Right ventricle myocardium inferior (tissue), 1 donor: ENCODE results near the gene PPP2R5E. TPM values are rescaled to one million over a fixed set of nuclear protein-coding genes. Genes with fewer than 3 reads are reported as not detected.
A peak's percentile ranks its signal among the peaks of the same experiment; 100 is the strongest.
"Not testable (repeated sequence)": the region's sequence is repeated elsewhere in the genome, so short reads cannot be mapped to it uniquely, and the experiment has no call there.

Source experiments
- ATAC-seq: fragments of 200-7000 bp; cut with Tn5 transposase; one replicate; pipeline ENCODE4 v1.9.1; 2020; ENCODE audit warnings: mild to moderate bottlenecking, moderate library complexity
- DNase-seq: peaks from one replicate; pipeline ENCODE4 v3.0.0; 2021; ENCODE audit errors: missing footprints
- intact Hi-C: fragments of 100-400 bp; cut with DNase I; formaldehyde crosslinking; loops from one replicate; pipeline ENCODE4 v1.11.0; 2022
- long read RNA-seq: library from polyadenylated mRNA; unstranded; transcript quantifications from one replicate; pipeline ENCODE4 v2.0.0, GENCODE V29; 2021
- total RNA-seq: library from RNA; stranded (reverse); fragmentation: NEBNext Ultra II Directional; extraction: Animal tissue kit (Norgen Biotek cat#: 25700); gene quantifications from one replicate; pipeline ENCODE4 v1.2.1, GENCODE V29; 2021
- donor health status: DM: no; HTN: yes; CAD: no; lungs with severe emphysema.

Gene PPP2R5E
- 36.3 TPM for total RNA-seq
- long read RNA-seq, full-length matches to known transcripts, result 37 of 48 reads
- long read RNA-seq, partial matches to known transcripts, result 0 of 48 reads
- long read RNA-seq, other reads (novel, unspliced or antisense), result 11 of 48 reads

- peak; percentile 99 for DNase-seq
- ATAC-seq, result peak; percentile 99
- intact Hi-C loops, result loop anchor here (1.0 to 5.0 kb wide), 4 partner anchors 46 to 155 kb away; no protein-coding TSS in a partner anchor
Measured at GRCh38 chr14:63543000-63543825, at the start of gene PPP2R5E. TSS of gene PPP2R5E (minus strand) at chr14:63543377. CDS start at chr14:63539685, 3,692 bp downstream.

DNA sequence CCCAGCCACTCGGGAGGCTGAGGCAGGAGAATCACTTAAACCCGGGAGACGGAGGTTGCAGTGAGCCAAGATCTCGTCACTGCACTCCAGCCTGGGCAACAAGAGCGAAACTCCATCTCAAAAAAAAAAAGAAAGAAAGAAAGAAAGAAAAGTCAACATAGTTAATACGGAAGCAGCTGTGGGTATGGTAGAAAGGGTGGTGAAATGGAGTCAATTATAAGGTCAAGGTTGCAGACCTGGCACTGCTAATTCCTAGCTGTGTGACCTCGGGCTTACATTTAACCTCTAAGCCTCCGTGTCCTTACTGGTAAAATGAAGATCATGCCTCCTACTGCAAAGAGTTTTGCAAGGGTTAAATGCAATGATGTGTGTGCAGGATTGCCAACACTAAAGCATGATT lies 39.9 kb upstream of the PPP2R5E start:
- ATAC-seq, DNase-seq, intact Hi-C loops: not testable (repeated sequence)

- intact Hi-C loops, result no loop called here
- DNase-seq, result no peak
- no peak for ATAC-seq
Measured at GRCh38 chr14:63581491-63581890, 38.3 kb upstream of the PPP2R5E start.

GRCh38 chr14:63578300-63578699 lies 35.1 kb upstream of the PPP2R5E start:
- ATAC-seq (no peak), DNase-seq (no peak)
- intact Hi-C loops, result no loop called here

DNA sequence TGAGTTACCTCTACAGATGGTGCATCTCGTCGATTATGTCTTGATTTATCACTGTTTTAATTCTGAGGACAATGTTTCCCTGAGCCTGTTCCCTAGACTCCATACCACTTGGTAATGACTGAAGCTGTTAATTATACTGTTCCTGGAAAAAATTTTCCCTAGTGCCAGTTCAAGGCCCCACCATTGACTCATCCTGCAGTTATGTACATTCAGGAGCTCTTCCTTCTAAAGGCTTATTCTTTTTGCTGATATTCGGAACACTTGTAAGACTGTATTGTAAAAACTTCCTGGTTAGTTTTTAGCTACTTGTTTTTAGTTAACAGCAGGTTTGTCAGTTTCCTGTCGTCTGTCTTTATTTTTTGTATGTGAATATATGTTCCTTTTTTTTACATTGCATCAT lies 30.4 kb upstream of the PPP2R5E start:
- ATAC-seq, result no peak

DNA sequence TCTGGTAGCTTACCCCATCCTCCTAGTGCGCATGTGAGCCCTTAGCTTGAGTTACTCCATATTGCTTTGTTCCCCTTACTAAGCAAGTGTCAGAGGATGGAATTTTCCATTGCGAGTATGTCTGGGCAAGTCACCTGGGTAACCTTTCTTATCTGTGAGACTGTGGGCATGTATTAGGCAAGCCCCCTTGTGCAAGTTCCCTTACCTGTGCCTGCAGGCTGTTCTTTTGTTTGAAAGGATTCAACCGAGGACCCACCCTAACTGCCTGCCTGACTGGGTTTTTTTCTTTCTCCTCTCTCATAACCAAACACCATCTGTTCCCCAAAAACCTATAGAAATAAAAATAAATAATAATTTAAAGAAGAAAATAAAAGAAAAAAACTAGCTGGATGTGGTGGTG lies 22.3 kb upstream of the PPP2R5E start:
- intact Hi-C loops, result no loop called here
- no peak for DNase-seq
- no peak for ATAC-seq

More for the DNA sequence above, 30.4 kb upstream of the PPP2R5E start:
- DNase-seq, result no peak
- intact Hi-C loops, result no loop called here

GRCh38 chr14:63564318-63564717 lies 21.1 kb upstream of the PPP2R5E start:
- ATAC-seq (peak; percentile 52), DNase-seq (no peak)

DNA sequence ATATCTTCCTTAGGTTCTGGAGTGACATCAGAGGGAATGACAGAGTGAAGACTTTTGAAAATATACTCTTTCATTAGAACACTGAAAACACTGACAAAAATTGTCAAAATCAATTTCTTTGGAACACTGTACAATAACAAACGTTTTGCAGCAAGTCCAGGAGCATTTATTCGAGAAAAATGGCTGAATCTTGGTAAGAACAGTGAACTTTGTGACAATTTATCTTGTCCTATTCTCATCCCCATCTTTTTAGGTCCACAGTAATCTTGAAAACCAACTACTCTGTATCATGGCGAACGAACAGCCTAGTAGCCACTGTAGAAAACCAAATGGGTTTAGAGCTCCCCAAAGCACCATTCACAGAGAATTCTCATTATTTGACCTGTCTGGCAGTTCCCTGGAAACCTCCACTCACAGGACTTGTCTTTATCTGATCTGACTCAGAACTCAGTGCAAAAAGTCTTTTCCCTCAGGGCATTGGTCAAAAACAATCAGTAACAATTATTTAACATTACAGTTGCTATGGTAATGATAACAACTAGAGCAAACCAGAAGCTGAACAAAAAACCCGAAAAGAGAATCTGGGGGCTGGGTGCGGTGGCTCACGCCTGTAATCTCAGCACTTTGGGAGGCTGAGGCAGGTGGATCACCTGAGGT lies 20.3 kb upstream of the PPP2R5E start:
- ATAC-seq (no peak), DNase-seq (no peak)
- intact Hi-C loops, result no loop called here

More at GRCh38 chr14:63564318-63564717, 21.1 kb upstream of the PPP2R5E start:
- intact Hi-C loops, result no loop called here

- intact Hi-C loops, result no loop called here
- ATAC-seq (no peak), DNase-seq (no peak)
Measured at GRCh38 chr14:63562405-63562804, 19.2 kb upstream of the PPP2R5E start.

DNA sequence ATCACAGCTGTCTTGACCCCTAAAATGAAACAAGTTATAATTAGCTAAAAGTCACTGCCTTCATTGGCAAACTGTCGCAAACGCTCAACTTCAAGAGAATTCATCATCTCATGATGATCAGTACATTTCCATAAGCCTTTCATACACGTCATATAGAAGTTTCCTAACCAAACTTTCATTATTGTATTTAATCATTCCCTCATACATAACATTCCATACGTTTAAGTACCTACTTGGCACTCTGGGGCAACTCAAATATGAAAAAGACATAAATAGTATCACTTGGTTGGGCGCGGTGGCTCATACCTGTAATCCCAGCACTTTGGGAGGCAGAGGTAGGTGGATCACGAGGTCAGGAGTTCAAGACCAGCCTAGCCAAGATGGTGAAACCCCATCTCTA lies 12.4 kb upstream of the PPP2R5E start:
- no peak for DNase-seq
- intact Hi-C loops, result no loop called here
- ATAC-seq, result no peak

- intact Hi-C loops, result no loop called here
- DNase-seq (no peak), ATAC-seq (no peak)
Measured at GRCh38 chr14:63551332-63551731, 8.2 kb upstream of the PPP2R5E start.

GRCh38 chr14:63547798-63548335 lies 4.7 kb upstream of the PPP2R5E start:
- DNase-seq (no peak), ATAC-seq (no peak)
- intact Hi-C loops, result no loop called here

GRCh38 chr14:63545431-63545830 lies 2.3 kb upstream of the PPP2R5E start:
- DNase-seq (no peak), ATAC-seq (no peak)
- intact Hi-C loops, result no loop called here

DNA sequence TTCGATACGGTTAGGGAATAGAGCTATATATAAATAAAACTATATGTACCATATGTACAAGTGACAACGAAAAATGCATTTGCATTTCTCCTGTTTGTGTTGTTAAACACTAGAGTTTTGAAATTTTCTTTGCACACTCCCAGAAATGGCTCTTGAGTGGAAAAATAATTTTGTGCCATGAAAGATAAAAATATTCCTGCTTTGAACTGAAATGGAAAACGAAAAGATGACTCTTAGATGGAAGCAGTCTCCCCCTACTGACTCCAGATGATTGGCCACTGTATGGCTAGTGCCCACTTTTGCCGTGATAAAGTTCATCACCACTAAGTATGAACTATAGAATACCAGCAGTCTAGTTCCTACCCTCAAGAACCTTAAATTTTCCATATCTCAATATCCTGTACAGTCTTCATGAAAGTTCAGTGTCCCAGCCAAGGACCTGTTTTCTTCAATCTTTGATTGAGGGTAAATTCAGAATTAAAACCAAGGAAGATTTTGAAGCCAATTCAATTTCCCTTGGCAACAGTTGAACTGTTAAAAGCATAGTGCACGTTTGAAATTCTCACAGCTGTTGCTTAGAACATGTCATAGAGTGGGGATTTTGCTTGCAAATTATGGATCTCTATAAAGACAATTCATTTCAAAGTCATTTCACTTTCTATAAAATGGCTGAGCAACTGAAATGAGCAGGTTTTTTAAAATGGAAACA lies 1.6 kb upstream of the PPP2R5E start:
- intact Hi-C loops, result loop anchor here (5.0 kb wide), 1 partner anchor 47 kb away; no protein-coding TSS in a partner anchor
- ATAC-seq, result no peak

DNA sequence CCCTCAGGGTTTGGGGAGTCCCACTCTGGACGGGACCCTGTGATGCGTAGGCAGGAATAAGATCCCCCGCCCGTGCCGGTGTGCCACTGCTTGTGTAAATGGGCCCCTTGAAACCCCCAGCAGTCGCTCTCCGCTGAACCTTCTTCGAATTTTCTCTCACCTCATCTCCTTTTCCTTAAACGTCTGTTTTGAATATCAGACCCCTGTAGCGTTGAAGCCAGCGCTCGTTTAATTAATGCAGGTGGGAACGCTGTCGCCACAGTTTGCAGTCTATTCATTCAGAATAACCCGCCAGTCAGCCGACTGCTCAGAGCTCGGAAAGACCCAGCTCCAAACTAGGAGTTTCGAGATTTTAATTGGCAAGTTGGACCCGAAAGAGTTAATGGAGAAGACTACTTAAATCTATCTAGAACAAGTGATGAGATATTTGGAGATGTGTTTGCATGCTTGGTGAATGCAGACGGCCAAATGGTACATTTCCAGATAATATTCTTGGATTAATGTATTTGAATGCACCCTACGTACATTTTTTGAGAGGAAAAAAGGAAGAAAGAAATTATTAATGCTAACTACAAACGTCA lies 739 bp upstream of the PPP2R5E start:
- intact Hi-C loops, result loop anchor here (1.0 to 5.0 kb wide), 4 partner anchors 47 to 156 kb away; no protein-coding TSS in a partner anchor
- DNase-seq (no peak), ATAC-seq (no peak)

More for the DNA sequence above, 1.6 kb upstream of the PPP2R5E start:
- no peak for DNase-seq

DNA sequence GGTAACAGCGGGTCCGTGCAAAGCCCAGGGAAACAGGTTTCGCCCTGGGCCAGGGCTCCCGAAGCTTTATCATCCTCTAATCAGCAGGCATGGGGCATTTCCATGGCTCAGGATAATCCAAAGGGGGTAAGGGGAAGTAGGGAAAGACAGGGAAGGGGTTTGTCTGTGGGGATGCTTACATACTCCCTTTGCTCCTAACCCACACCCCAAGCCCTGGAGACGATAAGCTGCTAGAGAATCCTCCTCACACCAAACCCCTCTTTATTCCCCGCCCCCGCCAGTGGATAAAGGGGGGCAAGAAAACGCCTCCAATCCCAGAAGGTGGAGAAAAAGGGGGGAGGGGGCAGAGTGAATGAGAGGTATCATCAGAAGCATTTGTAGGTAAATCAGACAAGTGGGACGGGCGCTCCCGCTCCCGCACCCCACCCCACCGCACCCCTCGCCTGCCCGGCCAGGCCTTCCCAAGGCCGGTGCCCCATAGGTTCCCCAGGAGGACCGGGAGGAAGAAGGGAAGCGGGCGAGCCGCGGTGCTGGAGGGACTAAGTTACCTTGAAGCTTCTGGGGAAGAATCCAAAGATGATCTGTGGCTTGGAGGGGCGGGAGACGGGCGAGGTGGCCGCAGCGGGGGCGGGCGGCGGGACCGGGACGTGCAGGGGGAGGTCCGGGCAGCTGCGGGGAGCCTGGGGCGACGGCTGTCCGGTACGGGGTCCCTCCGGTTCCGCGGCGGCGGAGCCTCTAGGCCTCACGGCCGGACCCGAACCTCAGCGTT lies 762 bp downstream of the PPP2R5E start:
- peak; percentile 69 for DNase-seq

GRCh38 chr14:63535918-63536317 lies 7.3 kb downstream of the PPP2R5E start:
- intact Hi-C loops, result no loop called here
- no peak for ATAC-seq
- DNase-seq, result no peak

More for the DNA sequence above, 762 bp downstream of the PPP2R5E start:
- intact Hi-C loops, result loop anchor here (2.0 to 5.0 kb wide), 2 partner anchors 45 to 106 kb away; no protein-coding TSS in a partner anchor
- ATAC-seq, result peak; percentile 20

DNA sequence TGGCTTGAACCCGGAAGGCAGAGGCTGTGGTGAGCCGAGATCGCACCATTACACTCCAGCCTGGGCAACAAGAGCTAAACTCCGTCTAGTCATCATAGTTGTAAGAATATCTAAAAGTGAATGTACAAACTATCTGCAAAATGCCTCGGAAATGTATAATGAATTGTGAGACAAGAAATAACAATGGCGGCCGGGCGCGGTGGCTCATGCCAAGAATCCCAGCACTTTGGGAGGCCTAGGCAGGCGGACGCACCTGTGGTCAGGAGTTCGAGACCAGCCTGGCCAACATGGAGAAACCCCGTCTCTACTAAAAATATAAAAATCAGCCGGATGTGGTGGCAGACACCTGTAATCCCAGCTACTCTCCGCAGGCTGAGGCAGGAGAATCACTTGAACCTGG lies 9.7 kb downstream of the PPP2R5E start:
- ATAC-seq, result no peak

More for the DNA sequence above, 9.7 kb downstream of the PPP2R5E start:
- intact Hi-C loops, result no loop called here
- no peak for DNase-seq
